Measurements from ENCODE around the gene KCNA3. TPM values are rescaled to one million over a fixed set of nuclear protein-coding genes. Genes with fewer than 3 reads are reported as not detected.

KCNA3 gene
- total and polyA plus RNA-seq, 2 of the 8 experiments (the other 6 are each of a cell fraction or from before 2014, with no cell fraction given), result 0.95 to 1.1 TPM

DNA sequence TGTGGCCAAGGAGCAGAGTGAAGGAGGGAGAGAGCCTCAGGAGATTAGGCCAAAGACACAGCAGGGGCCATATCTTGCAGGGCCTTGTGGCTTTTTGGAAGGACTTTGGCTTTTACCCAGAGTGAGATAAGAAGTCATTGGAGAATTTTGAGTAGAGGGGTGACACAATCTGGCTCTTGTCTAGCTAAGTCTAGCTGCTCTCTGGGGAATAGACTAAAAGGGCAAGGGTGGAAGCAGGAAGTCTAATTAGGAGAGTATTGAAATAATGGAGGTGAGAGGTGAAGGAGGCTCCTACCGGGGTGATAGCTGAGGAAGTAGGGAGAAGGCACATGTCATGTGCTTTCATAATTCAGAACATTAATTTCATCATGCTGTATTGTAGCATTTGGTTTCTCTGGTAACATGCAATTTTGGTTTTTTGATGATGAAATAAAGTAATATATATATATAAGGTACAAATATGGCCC, 34.3 kb upstream of the KCNA3 start:
- 0 out of 7 replicates have a peak, but pooled peaks cover 0 to 2% (median 0%) of the 10 kb centered on the region in 4 experiments for H3K4me1 ChIP-seq (replicated peaks in 1 of 4; ENCODE audit: control insufficient read depth in 3 of 4, insufficient read depth in 4 of 4, low read length in 3 of 4)
- no peak for FAIRE-seq
- ChIA-PET CTCF (ENCODE audit: partially characterized antibody) (interaction anchor here (0.8 kb wide), 1 partner anchor 56 kb away, joined by 3 read pairs; no protein-coding TSS in a partner anchor), POLR2A (ENCODE audit: partially characterized antibody) (no interaction called here)
- no peak overlapping the region for H3K9ac ChIP-seq (replicated peaks in 1 of 4; ENCODE audit: extremely low read depth in 1 of 4, low read depth in 3 of 4, low read length in 3 of 4)
- H4K20me1 ChIP-seq (replicated peaks in 1 of 2; ENCODE audit: control insufficient read depth in 1 of 2, insufficient read depth in 2 of 2, low read length in 2 of 2), result no peaks in the 10 kb centered on the region
- no peak overlapping the region for H3K27ac ChIP-seq (ENCODE audit: low read depth, low read length)
- no peak overlapping the region for H3K23ac ChIP-seq (ENCODE audit: insufficient read length)
- H3K56ac ChIP-seq (replicated peaks; ENCODE audit: insufficient read length, low read depth, low read length), result no peak overlapping the region
- no peak overlapping the region for H2AK5ac ChIP-seq (ENCODE audit: low read depth, low read length)
- no peak overlapping the region for H2BK20ac ChIP-seq (ENCODE audit: low read length)
- no peak overlapping the region for H3K4me3 ChIP-seq (ENCODE audit: extremely low read depth in 1 of 4, insufficient read depth in 2 of 4, low read depth in 3 of 4, low read length in 4 of 4)
- H2BK12ac ChIP-seq (ENCODE audit: low read depth, low read length), result no peak overlapping the region
- no peaks in the 10 kb centered on the region for H3K36me3 ChIP-seq (ENCODE audit: control insufficient read depth in 2 of 4, insufficient read depth in 4 of 4, low read length in 3 of 4)
- no peak overlapping the region for H4K5ac ChIP-seq (ENCODE audit: insufficient read length, low read depth, low read length)
- no peaks in the 10 kb centered on the region for H3K79me1 ChIP-seq (ENCODE audit: low read depth, low read length)
- no peak overlapping the region for H3K4ac ChIP-seq (replicated peaks; ENCODE audit: insufficient read length, low read depth, low read length)
- no peak overlapping the region for H3K4me2 ChIP-seq (ENCODE audit: insufficient read depth in 1 of 2, low read depth in 2 of 2, low read length in 2 of 2)
- no peak overlapping the region for H4K8ac ChIP-seq (ENCODE audit: extremely low read depth, insufficient read depth, low read length)
- H3K14ac ChIP-seq (ENCODE audit: insufficient read length), result no peak overlapping the region
- 94% methylated on average over 1 of the region's 1 CpG; no CpG with 5 or more reads in 1 of the 2 experiments for WGBS, 2 experiments (ENCODE audit: extremely low coverage in 1 of 2, insufficient coverage in 1 of 2, insufficient read length in 1 of 2, insufficient replicate concordance in 2 of 2, low coverage in 1 of 2, low lambda C conversion rate in 2 of 2, missing lambda C conversion rate in 1 of 2)
- no peaks in the 10 kb centered on the region for H3K9me3 ChIP-seq (ENCODE audit: insufficient read depth in 2 of 2, low read depth in 1 of 2, low read length in 1 of 2)
- no peaks in the 10 kb centered on the region for H3K27me3 ChIP-seq (replicated peaks in 1 of 4; ENCODE audit: control insufficient read depth in 3 of 4, extremely low read depth in 1 of 4, insufficient read depth in 3 of 4, low read length in 3 of 4)
- H4K91ac ChIP-seq (replicated peaks; ENCODE audit: insufficient read length, low read length), result no peak overlapping the region
- no peak overlapping the region for H2BK120ac ChIP-seq (replicated peaks; ENCODE audit: low read depth, low read length)
- H3K79me2 ChIP-seq (ENCODE audit: control insufficient read depth in 1 of 2, insufficient read depth in 2 of 2, low read length in 2 of 2), result no peaks in the 10 kb centered on the region
- H2BK5ac ChIP-seq (ENCODE audit: low read depth, low read length), result no peak overlapping the region
- no peak overlapping the region for H2AFZ ChIP-seq (ENCODE audit: low read length)
- H2BK15ac ChIP-seq (ENCODE audit: low read length), result no peak overlapping the region
- no peak overlapping the region for H3K18ac ChIP-seq (ENCODE audit: extremely low read depth, low read length)
- DNase-seq (ENCODE audit: low read depth in 1 of 2, low spot score in 2 of 2), result no peak
- no peaks in the 10 kb centered on the region for H3K23me2 ChIP-seq (ENCODE audit: low read depth, low read length)
- TF ChIP-seq SIN3A (conservative IDR thresholded peaks at IDR 0.05 in 1 of 2, IDR thresholded peaks at IDR 0.05 in 1 of 2; ENCODE audit: low read depth in 1 of 2, low read length in 2 of 2), result no peak
